ENCODE measurements around the gene PRKCH. TPM values are rescaled to one million over a fixed set of nuclear protein-coding genes. Genes with fewer than 3 reads are reported as not detected.
A peak's percentile ranks its signal among the peaks of the same experiment; 100 is the strongest.

The PRKCH gene
- total RNA-seq, 3 donors from 2014 or later = 109 to 141 (median 134) TPM

DNA sequence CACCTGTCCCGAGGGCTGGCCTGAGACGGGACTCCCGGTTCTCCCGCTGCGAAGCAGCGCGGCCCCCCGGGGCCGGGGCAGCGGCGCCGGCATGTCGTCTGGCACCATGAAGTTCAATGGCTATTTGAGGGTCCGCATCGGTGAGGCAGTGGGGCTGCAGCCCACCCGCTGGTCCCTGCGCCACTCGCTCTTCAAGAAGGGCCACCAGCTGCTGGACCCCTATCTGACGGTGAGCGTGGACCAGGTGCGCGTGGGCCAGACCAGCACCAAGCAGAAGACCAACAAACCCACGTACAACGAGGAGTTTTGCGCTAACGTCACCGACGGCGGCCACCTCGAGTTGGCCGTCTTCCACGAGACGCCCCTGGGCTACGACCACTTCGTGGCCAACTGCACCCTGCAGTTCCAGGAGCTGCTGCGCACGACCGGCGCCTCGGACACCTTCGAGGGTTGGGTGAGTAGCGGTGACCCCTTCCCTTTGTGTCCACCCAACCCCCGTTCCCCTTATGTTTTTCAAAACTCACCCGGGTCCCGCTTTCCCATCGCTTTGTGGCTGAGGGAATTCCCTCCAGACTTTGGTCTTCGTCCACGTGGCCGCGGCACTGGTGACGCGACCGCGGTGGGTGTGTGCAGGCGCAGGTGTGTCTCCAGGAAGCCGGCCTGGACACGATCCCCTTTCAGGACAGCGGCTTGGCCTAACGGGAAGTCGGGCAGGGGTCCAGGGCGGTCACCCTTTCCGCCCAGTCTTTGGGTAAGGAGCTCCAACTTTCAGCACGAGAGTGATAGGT, 826 bp downstream of the PRKCH start:
- peak overlapping the region; percentile 93 for H3K4me3 Mint-ChIP-seq
- H3K4me1 Mint-ChIP-seq (ENCODE audit: low read depth) = peaks cover 34% of the 10 kb centered on the region
- peaks cover 23% of the 10 kb centered on the region for H3K36me3 Mint-ChIP-seq (ENCODE audit: insufficient read depth)
- DNase-seq (no peak), ATAC-seq (peak; percentile 5 to 12)
- no peaks in the 10 kb centered on the region for H3K9me3 Mint-ChIP-seq
- H3K27me3 Mint-ChIP-seq (ENCODE audit: low read depth) = no peaks in the 10 kb centered on the region

GRCh38 chr14:61322799-61323290, 1.5 kb downstream of the PRKCH start:
- Mint-ChIP-seq H3K4me3 (peak overlapping the region; percentile 93), H3K9me3 (no peaks in the 10 kb centered on the region), H3K4me1 (ENCODE audit: low read depth) (peaks cover 41% of the 10 kb centered on the region), H3K27me3 (ENCODE audit: low read depth) (no peaks in the 10 kb centered on the region), H3K36me3 (ENCODE audit: insufficient read depth) (peaks cover 26% of the 10 kb centered on the region)
- ATAC-seq = peak; percentile 30 to 34
- DNase-seq = peak; percentile 43

GRCh38 chr14:61323970-61324369, 2.6 kb downstream of the PRKCH start:
- peaks cover 30% of the 10 kb centered on the region for H3K36me3 Mint-ChIP-seq (ENCODE audit: insufficient read depth)
- ATAC-seq = no peak
- H3K4me1 Mint-ChIP-seq (ENCODE audit: low read depth) = peaks cover 49% of the 10 kb centered on the region
- H3K4me3 Mint-ChIP-seq = peak overlapping the region; percentile 93
- no peak for DNase-seq
- H3K9me3 Mint-ChIP-seq = no peaks in the 10 kb centered on the region
- H3K27me3 Mint-ChIP-seq (ENCODE audit: low read depth) = no peaks in the 10 kb centered on the region

DNA sequence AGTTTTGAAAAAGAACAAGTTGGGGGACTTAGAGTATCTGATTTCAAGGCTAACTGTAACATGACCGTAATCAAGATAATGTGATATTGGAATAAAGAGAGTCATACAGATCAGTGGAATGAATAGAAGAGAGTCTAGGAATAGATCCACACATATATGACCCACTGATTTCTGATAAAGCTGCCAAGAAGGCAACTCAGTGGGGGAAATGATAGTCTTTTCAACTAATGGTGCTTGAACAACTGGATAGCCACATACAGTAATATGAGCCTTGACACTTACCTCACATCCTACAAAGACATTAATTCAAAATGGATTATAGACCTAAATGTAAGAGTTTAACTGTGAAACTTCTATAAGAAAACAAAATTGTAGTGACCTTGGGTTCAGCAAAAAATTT, 3.8 kb downstream of the PRKCH start:
- no peaks in the 10 kb centered on the region for H3K27me3 Mint-ChIP-seq (ENCODE audit: low read depth)
- ATAC-seq (no peak), DNase-seq (no peak)
- H3K4me3 Mint-ChIP-seq = peak overlapping the region; percentile 93
- peaks cover 36% of the 10 kb centered on the region for H3K36me3 Mint-ChIP-seq (ENCODE audit: insufficient read depth)
- H3K4me1 Mint-ChIP-seq (ENCODE audit: low read depth) = peaks cover 61% of the 10 kb centered on the region
- H3K9me3 Mint-ChIP-seq = no peaks in the 10 kb centered on the region

- peak; percentile 10 to 11 for ATAC-seq
- Mint-ChIP-seq H3K36me3 (ENCODE audit: insufficient read depth) (peaks cover 36% of the 10 kb centered on the region), H3K4me3 (peak overlapping the region; percentile 93), H3K4me1 (ENCODE audit: low read depth) (peaks cover 64% of the 10 kb centered on the region), H3K9me3 (no peaks in the 10 kb centered on the region), H3K27me3 (ENCODE audit: low read depth) (no peaks in the 10 kb centered on the region)
- DNase-seq = no peak
These were observed 4.8 kb downstream of the PRKCH start for GRCh38 chr14:61326146-61326545.

DNA sequence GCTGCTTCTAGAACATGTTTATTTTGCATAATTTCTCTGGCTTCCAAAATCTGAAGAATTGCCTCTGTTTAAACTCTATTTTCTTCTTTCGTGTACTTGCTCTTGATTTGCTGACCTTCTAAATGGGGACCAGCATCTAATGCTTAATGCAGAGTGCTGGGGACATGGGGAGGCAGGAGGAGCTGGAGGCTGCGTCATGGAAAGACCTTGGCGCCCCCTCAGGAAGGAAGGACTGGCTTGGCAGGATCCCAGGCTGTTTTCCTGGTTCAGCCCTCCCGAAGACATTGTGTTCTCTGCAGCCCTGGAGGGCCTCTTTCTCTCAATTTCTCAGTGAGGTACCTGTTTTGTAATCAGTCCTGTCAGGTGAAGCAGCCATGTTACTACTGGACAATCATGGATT, 5.5 kb downstream of the PRKCH start:
- Mint-ChIP-seq H3K36me3 (ENCODE audit: insufficient read depth) (peaks cover 37% of the 10 kb centered on the region), H3K27me3 (ENCODE audit: low read depth) (no peaks in the 10 kb centered on the region), H3K4me3 (peak overlapping the region; percentile 93), H3K4me1 (ENCODE audit: low read depth) (peaks cover 67% of the 10 kb centered on the region), H3K9me3 (no peaks in the 10 kb centered on the region)
- ATAC-seq = no peak
- no peak for DNase-seq

DNA sequence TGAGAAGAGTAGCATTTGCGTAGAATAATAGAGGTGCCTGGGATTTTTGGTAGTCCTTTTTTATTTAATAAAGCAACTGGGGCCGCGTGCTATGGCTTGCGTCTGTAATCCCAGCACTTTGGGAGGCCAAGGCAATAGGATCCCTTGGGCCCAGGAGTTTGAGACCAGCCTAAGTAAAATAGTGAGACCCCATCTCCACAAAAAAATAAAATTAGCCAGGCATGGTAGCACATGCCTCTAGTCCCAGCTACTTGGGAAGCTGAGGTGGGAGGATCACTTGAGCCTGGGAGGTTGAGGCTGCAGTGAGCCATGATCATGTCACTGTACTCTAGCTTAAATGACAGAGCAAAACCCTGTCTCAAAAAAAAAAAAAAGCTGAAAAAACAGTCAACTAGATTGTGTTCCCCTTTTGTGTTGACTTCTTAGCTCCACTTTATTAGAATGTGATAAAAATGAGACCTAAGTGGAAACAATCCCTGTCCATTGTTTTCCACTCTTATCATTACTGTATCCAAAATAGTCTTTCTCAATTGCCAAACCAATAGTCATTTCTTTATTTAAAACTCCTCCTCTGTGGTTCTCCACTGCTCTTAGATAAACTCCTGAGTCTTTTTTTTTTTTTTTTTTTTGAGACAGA, 7.4 kb downstream of the PRKCH start:
- Mint-ChIP-seq H3K4me3 (peak overlapping the region; percentile 93), H3K4me1 (ENCODE audit: low read depth) (peaks cover 83% of the 10 kb centered on the region), H3K9me3 (no peaks in the 10 kb centered on the region), H3K27me3 (ENCODE audit: low read depth) (no peaks in the 10 kb centered on the region), H3K36me3 (ENCODE audit: insufficient read depth) (peaks cover 34% of the 10 kb centered on the region)
- no peak for DNase-seq
- ATAC-seq = peak in 1 of 2 donors; percentile 33

- no peaks in the 10 kb centered on the region for H3K9me3 Mint-ChIP-seq
- no peaks in the 10 kb centered on the region for H3K27me3 Mint-ChIP-seq (ENCODE audit: low read depth)
- H3K4me3 Mint-ChIP-seq = peak overlapping the region; percentile 93
- peaks cover 29% of the 10 kb centered on the region for H3K36me3 Mint-ChIP-seq (ENCODE audit: insufficient read depth)
- DNase-seq (no peak), ATAC-seq (no peak)
- H3K4me1 Mint-ChIP-seq (ENCODE audit: low read depth) = peaks cover 87% of the 10 kb centered on the region
These were observed 8.2 kb downstream of the PRKCH start for GRCh38 chr14:61329478-61330051.

- Mint-ChIP-seq H3K4me1 (ENCODE audit: low read depth) (peaks cover 86% of the 10 kb centered on the region), H3K36me3 (ENCODE audit: insufficient read depth) (peaks cover 28% of the 10 kb centered on the region), H3K9me3 (no peaks in the 10 kb centered on the region), H3K4me3 (peak overlapping the region; percentile 93), H3K27me3 (ENCODE audit: low read depth) (no peaks in the 10 kb centered on the region)
- DNase-seq (no peak), ATAC-seq (peak; percentile 58 to 63)
These were observed 9.1 kb downstream of the PRKCH start for GRCh38 chr14:61330511-61330910.

DNA sequence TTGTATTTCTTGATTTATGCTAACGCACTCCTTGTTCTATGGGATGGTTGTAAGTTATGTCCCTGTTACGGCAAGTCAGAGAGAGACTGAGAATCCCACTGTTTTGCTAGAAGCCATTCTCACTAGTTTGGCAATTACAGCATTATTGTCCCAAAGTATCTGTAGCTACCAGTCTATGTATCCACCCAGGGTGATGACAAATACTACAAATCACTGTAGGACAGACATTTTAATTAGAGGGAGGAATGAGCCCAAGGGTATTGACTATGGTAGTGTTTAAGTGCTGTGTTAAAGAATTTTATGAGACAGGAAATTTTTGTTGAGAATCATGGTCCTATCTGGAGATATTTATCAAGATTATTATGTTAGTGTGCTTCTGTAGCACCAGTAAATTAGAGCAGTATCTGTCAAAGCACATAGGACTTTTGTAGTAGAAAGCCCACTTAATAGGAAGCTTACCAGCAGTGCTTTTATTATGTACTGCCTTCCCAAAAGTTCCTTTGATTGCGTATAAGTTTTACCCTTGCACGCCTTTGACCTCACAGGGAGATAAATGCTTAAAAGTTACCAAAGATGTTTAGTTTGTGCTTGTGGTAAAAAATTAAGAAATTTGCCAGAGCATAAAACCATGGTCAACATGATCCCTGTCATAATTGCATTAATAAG, 10.7 kb downstream of the PRKCH start:
- DNase-seq (no peak), ATAC-seq (no peak)
- peaks cover 84% of the 10 kb centered on the region for H3K4me1 Mint-ChIP-seq (ENCODE audit: low read depth)
- H3K36me3 Mint-ChIP-seq (ENCODE audit: insufficient read depth) = peaks cover 20% of the 10 kb centered on the region
- no peaks in the 10 kb centered on the region for H3K9me3 Mint-ChIP-seq
- peak overlapping the region; percentile 75 for H3K4me3 Mint-ChIP-seq
- H3K27me3 Mint-ChIP-seq (ENCODE audit: low read depth) = no peaks in the 10 kb centered on the region

GRCh38 chr14:61332658-61333029, 11.3 kb downstream of the PRKCH start:
- peaks cover 82% of the 10 kb centered on the region for H3K4me1 Mint-ChIP-seq (ENCODE audit: low read depth)
- ATAC-seq (no peak), DNase-seq (no peak)
- H3K27me3 Mint-ChIP-seq (ENCODE audit: low read depth) = no peaks in the 10 kb centered on the region
- peaks cover 16% of the 10 kb centered on the region for H3K36me3 Mint-ChIP-seq (ENCODE audit: insufficient read depth)
- H3K4me3 Mint-ChIP-seq = peak overlapping the region; percentile 75
- no peaks in the 10 kb centered on the region for H3K9me3 Mint-ChIP-seq

- ATAC-seq (no peak), DNase-seq (no peak)
- H3K27me3 Mint-ChIP-seq (ENCODE audit: low read depth) = no peaks in the 10 kb centered on the region
- peaks cover 84% of the 10 kb centered on the region for H3K4me1 Mint-ChIP-seq (ENCODE audit: low read depth)
- H3K4me3 Mint-ChIP-seq = peak overlapping the region; percentile 75
- no peaks in the 10 kb centered on the region for H3K9me3 Mint-ChIP-seq
- peaks cover 16% of the 10 kb centered on the region for H3K36me3 Mint-ChIP-seq (ENCODE audit: insufficient read depth)
These were observed 11.7 kb downstream of the PRKCH start for GRCh38 chr14:61333087-61333486.

GRCh38 chr14:61334197-61334701, 12.9 kb downstream of the PRKCH start:
- Mint-ChIP-seq H3K4me3 (peak overlapping the region; percentile 75), H3K9me3 (no peaks in the 10 kb centered on the region), H3K27me3 (ENCODE audit: low read depth) (no peaks in the 10 kb centered on the region), H3K36me3 (ENCODE audit: insufficient read depth) (peaks cover 14% of the 10 kb centered on the region), H3K4me1 (ENCODE audit: low read depth) (peaks cover 84% of the 10 kb centered on the region)
- DNase-seq (no peak), ATAC-seq (peak; percentile 16 to 23)

DNA sequence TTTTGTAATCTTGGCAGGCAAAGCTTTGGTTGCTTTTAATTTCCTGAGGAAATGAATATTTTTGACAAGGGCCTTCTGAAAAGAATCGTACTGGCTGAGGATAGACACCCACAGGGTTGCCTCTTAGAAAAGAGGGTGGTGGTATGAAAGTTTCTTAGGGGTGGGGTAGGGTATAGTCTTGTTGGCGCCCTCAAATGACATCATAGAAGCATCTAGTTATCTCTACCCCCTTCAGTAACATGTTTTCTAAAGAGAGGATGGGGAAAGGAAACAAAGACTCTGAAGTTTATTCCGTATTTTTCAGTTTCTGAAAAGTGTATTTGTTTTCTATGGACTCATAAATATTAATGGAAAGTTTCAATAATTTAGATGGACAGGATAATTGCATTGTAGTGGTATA, 13.7 kb downstream of the PRKCH start:
- peak overlapping the region; percentile 73 for H3K4me3 Mint-ChIP-seq
- peaks cover 82% of the 10 kb centered on the region for H3K4me1 Mint-ChIP-seq (ENCODE audit: low read depth)
- peaks cover 10% of the 10 kb centered on the region for H3K36me3 Mint-ChIP-seq (ENCODE audit: insufficient read depth)
- no peaks in the 10 kb centered on the region for H3K27me3 Mint-ChIP-seq (ENCODE audit: low read depth)
- no peaks in the 10 kb centered on the region for H3K9me3 Mint-ChIP-seq
- DNase-seq (no peak), ATAC-seq (no peak)
